ENCODE measurements around the gene AP1B1. TPM values are rescaled to one million over a fixed set of nuclear protein-coding genes. Genes with fewer than 3 reads are reported as not detected.

AP1B1 gene
- total and polyA plus RNA-seq, 2 of the 13 experiments (the other 11 are each of a cell fraction or from before 2014, with no cell fraction given): 26.6 to 29.7 TPM

- no peak for TF ChIP-seq ZNF296 (CRISPR knock-in tag; conservative IDR thresholded peaks at IDR 0.05)
- TF ChIP-seq CREM (IDR thresholded peaks at IDR 0.05): no peak
- no peak for TF ChIP-seq CREM (CRISPR knock-in tag; IDR thresholded peaks at IDR 0.05)
- TF ChIP-seq ZNF749 (CRISPR knock-in tag; IDR thresholded peaks at IDR 0.05; ENCODE audit: borderline replicate concordance): no peak
- no peak for TF ChIP-seq ZNF572 (CRISPR knock-in tag; IDR thresholded peaks at IDR 0.05)
- no peak for TF ChIP-seq GATAD1 (CRISPR knock-in tag; IDR thresholded peaks at IDR 0.05)
- TF ChIP-seq CREBL2 (CRISPR knock-in tag; IDR thresholded peaks at IDR 0.05; ENCODE audit: borderline replicate concordance): no peak
Observed at GRCh38 chr22:29346659-29347058, 41.7 kb downstream of the AP1B1 start (continued).

GRCh38 chr22:29345932-29346331 is 42.4 kb downstream of the AP1B1 start:
- intact Hi-C loops (cut with micrococcal nuclease; ENCODE audit: unreplicated experiment) (no loop called here), in situ Hi-C loops (cut with HindIII; ENCODE audit: extremely low pct_ligation_motif_present, low pct_unique_long_range_greater_than_20kb) (no loop called here)
- no peaks in the 10 kb centered on the region for H3K9me3 ChIP-seq (ENCODE audit: low read length)
- no peak overlapping the region for H3K4me2 ChIP-seq (ENCODE audit: low read depth, low read length)
- no TSS peak for BruUV-seq (replicated peaks)
- H3K79me2 ChIP-seq (ENCODE audit: insufficient read depth, low read length): no peaks in the 10 kb centered on the region
- ATAC-seq: no peak
- no peak for DNase-seq (ENCODE audit: low spot score)
- H3K27ac ChIP-seq (ENCODE audit: extremely low read length, insufficient read depth, low read length): no peak overlapping the region
- H3K36me3 ChIP-seq (replicated peaks in 1 of 2; ENCODE audit: control insufficient read depth in 1 of 2, insufficient read depth in 2 of 2, low read length in 2 of 2): peaks cover 15 to 50% of the 10 kb centered on the region in 2 experiments
- no peak overlapping the region for H3K9ac ChIP-seq (ENCODE audit: insufficient read depth, low read depth, low read length)
- peaks cover 32% of the 10 kb centered on the region for H3K4me1 ChIP-seq (ENCODE audit: insufficient read depth, low read length)
- FAIRE-seq: no peak
- H2AFZ ChIP-seq (ENCODE audit: low read length): no peak overlapping the region
- H4K20me1 ChIP-seq (ENCODE audit: insufficient read depth, low read length): no peaks in the 10 kb centered on the region
- POLR2A ChIA-PET: no interaction called here
- H3K27me3 ChIP-seq (ENCODE audit: control insufficient read depth in 1 of 2, insufficient read depth in 2 of 2, low read length in 2 of 2): no peaks in the 10 kb centered on the region
- no peak overlapping the region for H3K4me3 ChIP-seq (replicated peaks in 1 of 3; ENCODE audit: insufficient read depth in 1 of 3, low read depth in 2 of 3, low read length in 3 of 3)
- CTCF ChIA-PET (ENCODE audit: low intra/inter-chr PET ratio, low total read pairs): no interaction called here
- TF ChIP-seq CEBPB (IDR thresholded peaks at IDR 0.05; ENCODE audit: borderline replicate concordance, low read depth, low read length): peak; percentile 6; the same call in 1 of the 2 replicates
- TF ChIP-seq, protein P1, sequence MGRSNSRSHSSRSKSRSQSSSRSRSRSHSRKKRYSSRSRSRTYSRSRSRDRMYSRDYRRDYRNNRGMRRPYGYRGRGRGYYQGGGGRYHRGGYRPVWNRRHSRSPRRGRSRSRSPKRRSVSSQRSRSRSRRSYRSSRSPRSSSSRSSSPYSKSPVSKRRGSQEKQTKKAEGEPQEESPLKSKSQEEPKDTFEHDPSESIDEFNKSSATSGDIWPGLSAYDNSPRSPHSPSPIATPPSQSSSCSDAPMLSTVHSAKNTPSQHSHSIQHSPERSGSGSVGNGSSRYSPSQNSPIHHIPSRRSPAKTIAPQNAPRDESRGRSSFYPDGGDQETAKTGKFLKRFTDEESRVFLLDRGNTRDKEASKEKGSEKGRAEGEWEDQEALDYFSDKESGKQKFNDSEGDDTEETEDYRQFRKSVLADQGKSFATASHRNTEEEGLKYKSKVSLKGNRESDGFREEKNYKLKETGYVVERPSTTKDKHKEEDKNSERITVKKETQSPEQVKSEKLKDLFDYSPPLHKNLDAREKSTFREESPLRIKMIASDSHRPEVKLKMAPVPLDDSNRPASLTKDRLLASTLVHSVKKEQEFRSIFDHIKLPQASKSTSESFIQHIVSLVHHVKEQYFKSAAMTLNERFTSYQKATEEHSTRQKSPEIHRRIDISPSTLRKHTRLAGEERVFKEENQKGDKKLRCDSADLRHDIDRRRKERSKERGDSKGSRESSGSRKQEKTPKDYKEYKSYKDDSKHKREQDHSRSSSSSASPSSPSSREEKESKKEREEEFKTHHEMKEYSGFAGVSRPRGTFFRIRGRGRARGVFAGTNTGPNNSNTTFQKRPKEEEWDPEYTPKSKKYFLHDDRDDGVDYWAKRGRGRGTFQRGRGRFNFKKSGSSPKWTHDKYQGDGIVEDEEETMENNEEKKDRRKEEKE (IDR thresholded peaks at IDR 0.05): no peak

Data from HepG2 (cell line).